NCI-H2107 treated with DMSO at 0.1 percent for 48 hours (cell line): ENCODE results near the gene SGMS1.
"Not testable (repeated sequence)": the region's sequence is repeated elsewhere in the genome, so short reads cannot be mapped to it uniquely, and the experiment has no call there.

ENCODE experiments used
- DNase-seq: peaks from one replicate; lab custom pipeline; 2025; ENCODE audit not compliant: unreplicated experiment; lab: John Stamatoyannopoulos, UW

The SGMS1 gene

GRCh38 chr10:50431133-50431532 is 192.6 kb downstream of the SGMS1 start:
- DNase-seq, result no peak

DNA sequence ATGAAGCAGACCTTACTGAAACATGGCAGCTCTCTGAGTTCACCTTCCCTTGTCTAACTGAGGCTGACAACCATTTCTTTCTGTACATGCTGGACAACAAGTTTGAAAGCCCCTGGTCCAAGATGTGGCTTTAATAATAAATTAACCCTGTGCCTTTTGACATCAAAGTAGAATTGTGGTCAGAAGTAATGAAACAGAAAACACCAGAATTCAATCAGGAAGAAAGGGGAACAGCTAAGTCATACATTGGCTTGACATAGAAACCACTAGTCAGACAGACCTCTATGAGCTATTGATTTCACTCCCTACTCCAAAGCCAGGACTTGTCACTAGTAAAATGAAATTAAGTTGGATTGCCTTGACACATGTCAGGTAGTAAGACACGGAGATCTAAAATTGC is 197.3 kb downstream of the SGMS1 start:
- DNase-seq, result no peak

DNA sequence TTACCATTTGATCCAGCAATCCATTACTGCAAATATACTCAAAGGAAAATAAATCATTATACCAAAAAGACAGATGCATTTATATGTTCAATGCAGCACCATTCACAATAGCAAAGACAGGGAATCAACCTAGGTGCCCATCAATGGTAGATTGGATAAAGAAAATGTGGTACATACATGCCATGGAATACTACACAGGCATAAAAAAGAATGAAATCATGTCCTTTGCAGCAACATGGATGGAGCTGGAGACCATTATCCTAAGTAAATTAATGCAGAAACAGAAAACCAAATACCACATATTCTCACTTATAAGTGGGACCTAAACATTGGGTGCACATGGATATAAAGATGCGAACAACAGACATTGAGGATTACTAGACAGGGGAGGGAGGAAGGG is 198.5 kb downstream of the SGMS1 start:
- not testable (repeated sequence) for DNase-seq

DNA sequence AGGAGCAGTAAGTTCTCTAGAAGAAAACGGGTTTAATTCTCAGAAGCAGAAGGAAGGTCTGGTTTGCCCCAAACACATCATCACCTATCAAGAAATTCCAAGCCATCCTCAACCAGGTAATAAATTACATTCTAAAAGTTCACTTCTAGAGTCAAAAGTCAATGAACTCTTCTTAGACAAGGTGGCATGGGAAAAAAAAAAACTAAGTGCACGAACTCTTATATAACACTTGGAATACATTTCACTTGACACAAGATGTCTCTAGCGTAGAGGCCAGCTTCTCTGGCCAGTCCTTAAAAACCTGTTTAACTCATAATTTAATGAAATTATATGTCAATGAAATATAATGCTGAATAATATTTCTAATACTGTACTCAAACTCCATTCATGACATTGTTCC is 200.3 kb downstream of the SGMS1 start:
- DNase-seq, result no peak

GRCh38 chr10:50422259-50422658 is 201.5 kb downstream of the SGMS1 start:
- no peak for DNase-seq

DNA sequence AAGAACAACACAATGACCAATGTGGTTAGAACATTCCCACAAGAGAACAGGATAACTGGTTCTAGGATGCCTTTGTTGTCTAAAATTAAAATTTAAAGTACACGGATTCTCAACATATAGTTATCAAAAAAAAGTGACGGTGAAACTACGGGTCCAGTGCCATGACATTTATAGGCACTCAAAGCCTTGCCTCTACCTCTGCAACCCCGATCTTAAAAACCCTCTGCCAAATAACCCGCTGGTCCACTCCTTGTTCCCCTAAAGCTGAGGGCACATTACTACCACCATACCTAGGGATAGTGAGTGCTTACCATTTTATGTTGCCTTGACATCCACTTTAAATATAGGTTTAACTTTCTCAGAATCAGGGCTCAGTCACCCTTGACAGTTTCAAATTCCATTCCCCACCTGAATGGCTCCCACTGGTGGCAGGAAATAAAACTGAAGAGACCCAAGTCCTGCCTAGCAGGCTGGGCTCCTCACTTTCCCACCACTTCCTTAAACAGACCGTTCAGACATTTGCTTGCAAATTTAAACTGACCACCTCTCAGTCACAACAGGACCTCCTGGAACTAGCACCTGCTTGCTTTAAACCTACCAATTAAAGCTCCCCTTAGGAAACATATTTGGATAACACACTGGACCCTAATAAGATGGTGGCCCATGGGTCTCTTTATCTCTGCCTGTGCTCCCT is 202.6 kb downstream of the SGMS1 start:
- DNase-seq, result no peak

- no peak for DNase-seq
Measured at GRCh38 chr10:50420196-50420595, 203.6 kb downstream of the SGMS1 start.

GRCh38 chr10:50419756-50420155 is 204.0 kb downstream of the SGMS1 start:
- no peak for DNase-seq

- no peak for DNase-seq
Measured at GRCh38 chr10:50419091-50419490, 204.7 kb downstream of the SGMS1 start.

- DNase-seq, result no peak
Measured at GRCh38 chr10:50417886-50418830, 205.6 kb downstream of the SGMS1 start.

DNA sequence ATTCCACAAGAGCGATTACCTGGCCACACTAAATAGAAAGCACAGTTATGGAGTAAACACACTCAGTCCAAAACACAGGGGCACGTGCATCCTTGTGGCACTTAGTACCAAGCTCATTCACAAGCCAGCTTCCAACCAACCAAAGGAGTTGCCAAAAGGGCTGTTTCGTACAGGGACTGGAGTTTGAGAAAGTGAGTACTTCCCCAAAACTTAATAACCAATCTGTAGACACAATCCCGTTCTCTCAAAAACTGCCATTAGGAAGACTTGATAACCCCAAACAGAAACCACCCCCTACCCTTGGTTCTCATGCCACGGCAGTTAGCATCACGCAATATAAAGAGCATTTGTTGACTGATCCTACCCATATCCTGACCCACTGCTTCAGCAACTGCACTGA is 206.3 kb downstream of the SGMS1 start:
- DNase-seq, result no peak

- DNase-seq, result no peak
Measured at GRCh38 chr10:50416881-50417280, 206.9 kb downstream of the SGMS1 start.

DNA sequence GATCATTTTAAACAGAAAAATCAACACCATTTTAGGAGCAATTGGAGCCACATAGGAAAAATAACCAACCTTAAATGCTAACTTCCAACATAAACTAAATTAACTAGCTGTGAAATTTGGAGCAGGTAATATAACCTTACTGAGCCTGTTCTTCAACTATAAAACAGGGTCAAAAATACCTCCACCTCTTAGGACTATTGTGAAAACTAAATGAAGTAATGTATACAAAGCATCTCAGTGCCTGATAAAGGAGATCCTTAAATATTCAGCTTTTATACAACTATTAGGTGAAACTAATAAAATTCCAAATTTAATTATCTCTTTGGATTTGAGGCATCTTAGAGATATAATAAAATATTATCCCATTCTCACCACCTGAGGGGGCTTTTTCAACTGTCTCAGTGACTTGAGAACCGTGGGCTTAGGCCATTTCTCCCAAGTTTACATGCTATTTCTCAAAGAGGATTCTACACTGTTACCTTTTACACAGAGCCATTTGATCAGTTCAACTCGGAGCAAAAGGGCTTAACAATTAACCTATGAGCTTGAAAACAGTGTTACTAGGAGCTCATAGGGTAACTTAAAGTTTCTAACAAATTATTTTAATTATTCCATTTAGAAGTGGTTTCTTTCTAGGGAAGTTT is 207.5 kb downstream of the SGMS1 start:
- DNase-seq, result no peak

DNA sequence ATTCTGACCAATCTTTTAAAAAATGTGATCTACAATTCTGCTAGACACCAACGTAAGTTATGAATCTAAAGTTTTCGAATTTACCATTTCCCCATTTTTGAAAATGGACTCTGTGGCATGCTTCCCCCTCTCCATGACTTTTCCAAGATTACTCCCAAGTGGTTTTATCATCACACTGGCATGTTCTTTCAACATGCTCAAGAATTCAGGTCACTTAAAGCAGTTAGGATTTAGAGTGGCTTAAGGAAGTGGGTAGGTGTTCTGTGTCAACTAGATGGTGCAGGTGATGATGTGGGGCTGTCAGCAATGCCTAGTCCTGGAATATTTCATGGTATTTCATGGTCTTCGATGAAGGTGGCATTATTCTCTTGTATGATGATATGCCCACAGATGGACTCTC is 208.5 kb downstream of the SGMS1 start:
- no peak for DNase-seq

DNA sequence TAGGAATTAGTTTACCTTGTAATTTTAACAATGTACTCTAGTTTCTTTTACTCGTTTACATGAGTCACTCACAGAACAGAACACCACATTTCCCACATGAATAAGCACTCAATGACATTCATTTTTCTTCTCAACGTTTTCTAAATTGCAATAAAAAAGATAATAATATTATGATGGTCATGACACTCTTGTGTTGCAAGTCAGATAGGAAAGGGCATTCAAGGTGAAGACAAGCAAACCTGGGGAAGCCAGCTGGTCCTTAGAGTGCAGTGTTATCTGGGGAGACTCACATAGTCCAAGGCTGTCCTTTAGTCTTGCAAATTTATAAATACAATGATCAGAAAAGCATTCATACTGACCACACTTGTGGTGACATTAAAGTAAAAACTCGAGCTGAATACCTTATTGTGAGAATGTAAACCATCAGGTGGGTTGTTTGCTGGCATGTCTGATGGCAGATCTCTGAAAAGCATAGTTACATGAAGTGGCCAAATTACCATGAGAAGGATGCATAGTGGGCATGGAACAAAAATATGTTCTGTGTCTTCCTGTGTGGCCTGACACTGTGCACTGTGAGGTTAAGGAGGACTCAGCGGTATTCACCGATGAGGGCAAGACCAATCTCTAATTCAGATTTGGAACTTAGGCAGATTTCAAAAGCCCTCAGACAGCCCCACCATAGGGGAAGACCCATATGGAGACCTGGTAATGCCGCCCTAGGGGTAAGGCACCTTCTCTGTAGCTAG is 213.5 kb downstream of the SGMS1 start:
- no peak for DNase-seq

- no peak for DNase-seq
Measured at GRCh38 chr10:50407076-50407801, 216.5 kb downstream of the SGMS1 start.

DNA sequence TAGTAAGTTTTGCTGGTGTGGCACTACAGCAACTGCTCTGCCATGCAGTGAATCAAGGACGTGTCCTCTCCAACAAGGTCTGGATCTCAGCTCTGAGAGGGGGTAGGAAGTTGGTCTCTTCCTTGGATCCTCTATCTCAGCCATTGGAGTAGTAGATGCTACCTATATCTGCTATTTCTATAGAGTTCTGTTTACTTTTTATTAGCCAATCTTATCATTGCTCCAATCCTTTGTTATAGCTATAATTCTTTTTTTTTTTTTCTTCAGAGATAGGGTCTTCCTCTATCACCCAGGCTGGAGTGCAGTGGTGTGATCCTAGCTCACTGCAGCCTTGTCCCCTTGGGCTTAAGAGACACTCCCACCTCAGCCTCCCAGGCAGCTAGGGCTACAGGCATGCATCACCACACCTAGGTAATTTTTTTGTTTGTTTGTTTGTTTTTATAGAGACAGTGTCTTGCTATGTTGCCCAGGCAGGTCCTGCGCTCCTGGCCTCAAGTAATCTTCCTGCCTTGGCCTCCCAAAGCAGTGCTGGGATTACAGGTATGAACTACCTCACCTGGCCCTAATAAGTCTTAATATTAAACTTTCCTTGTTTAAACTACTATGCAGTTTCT is 217.2 kb downstream of the SGMS1 start:
- DNase-seq, result no peak

DNA sequence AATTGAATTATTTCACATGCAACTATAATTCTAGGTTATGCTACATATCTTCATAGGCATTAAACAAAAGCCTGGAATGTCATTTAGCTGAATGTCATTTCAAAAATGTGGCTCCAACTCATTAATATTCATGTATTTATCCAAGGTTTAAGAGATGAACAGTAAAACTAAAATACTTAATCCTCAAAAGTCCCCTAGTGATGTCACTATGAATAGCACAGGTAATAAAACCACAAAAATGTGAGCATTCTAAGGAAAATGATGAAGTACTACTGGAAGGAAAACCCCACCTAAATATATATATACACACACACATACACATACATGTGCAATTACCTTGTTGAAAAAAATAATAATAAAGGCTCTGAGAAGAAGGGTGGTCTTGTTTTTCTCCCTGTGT is 218.0 kb downstream of the SGMS1 start:
- no peak for DNase-seq

GRCh38 chr10:50404021-50404773 is 219.6 kb downstream of the SGMS1 start:
- no peak for DNase-seq
